ENCODE results near the gene NUDT5.

NUDT5 gene

DNA sequence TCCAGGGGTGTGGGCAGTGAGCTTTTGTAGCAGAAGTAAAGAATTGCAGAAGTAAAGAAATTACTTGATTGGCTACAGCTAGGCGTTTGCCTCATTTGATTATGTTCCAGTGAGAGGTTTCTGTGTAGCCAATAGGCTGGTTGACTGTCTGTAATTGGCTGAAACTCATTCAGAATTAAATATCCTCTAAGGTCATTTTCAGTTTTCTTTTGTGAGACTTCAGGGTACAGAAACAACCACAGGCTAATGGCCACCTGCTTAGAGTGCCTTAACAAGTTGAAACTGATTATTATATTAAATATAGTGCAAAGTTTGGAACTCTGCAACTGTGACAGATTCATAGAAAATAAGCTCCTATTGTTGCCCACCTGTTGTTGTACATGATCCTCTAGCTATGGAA, 55.7 kb downstream of the NUDT5 start:
- no peak overlapping the region for H3K4me3 ChIP-seq (ENCODE audit: low read depth, low read length)
- TF ChIP-seq, protein P1, sequence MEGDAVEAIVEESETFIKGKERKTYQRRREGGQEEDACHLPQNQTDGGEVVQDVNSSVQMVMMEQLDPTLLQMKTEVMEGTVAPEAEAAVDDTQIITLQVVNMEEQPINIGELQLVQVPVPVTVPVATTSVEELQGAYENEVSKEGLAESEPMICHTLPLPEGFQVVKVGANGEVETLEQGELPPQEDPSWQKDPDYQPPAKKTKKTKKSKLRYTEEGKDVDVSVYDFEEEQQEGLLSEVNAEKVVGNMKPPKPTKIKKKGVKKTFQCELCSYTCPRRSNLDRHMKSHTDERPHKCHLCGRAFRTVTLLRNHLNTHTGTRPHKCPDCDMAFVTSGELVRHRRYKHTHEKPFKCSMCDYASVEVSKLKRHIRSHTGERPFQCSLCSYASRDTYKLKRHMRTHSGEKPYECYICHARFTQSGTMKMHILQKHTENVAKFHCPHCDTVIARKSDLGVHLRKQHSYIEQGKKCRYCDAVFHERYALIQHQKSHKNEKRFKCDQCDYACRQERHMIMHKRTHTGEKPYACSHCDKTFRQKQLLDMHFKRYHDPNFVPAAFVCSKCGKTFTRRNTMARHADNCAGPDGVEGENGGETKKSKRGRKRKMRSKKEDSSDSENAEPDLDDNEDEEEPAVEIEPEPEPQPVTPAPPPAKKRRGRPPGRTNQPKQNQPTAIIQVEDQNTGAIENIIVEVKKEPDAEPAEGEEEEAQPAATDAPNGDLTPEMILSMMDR (IDR thresholded peaks at IDR 0.05; ENCODE audit: borderline replicate concordance, insufficient read depth, low read depth, low read length) = no peak

DNA sequence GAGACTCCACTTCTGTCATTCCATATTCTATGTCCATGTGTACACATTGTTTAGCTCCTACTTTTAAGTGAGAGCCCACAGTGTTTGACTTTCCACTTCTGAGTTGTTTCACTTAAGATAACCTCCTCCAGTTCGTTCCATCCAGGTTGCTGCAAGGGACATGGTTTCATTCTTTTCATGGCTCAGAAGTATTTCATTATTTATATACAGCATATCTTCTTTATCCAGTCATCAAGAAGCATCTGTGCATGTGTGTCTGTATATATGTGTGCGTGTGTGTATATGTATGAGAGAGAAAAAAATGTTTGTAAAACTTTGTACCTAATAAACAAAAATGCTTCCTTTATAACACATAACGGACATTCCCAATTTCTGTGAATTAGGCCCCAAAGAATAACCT, 60.1 kb downstream of the NUDT5 start:
- TF ChIP-seq, protein P1 (IDR thresholded peaks at IDR 0.05; ENCODE audit: borderline replicate concordance, insufficient read depth, low read depth, low read length) = no peak
- H3K4me3 ChIP-seq (ENCODE audit: low read depth, low read length) = no peak overlapping the region

DNA sequence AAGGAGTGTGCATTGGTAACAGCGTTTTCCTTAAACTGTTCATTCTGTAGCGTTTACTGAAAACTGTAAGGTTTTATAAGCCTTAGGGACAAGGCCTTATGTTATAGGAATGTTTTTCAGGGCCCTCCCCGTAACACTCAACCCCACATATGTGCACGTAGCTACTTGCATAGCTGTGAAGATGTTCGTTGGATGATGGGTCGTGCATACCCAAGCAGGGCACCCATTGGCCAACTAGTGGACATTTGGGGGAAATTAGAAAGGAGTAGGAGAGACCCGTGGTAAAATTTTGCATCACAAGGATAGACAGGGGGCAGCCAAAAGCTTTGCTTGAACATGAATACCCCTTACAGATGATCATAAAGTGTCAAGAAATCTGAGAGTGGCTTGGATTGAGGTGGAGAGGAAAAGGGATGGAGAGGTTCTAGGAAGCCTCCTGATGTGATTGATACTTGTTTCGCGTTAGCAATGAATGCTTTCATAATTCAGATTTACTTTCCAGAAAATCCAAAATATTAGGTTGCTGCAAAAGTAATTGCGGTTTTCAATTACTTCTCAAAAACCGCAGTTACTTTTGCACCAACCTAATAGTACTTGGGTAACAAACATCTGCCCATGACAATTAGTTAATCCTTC, 65.3 kb downstream of the NUDT5 start:
- TF ChIP-seq, protein P1 (IDR thresholded peaks at IDR 0.05; ENCODE audit: borderline replicate concordance, insufficient read depth, low read depth, low read length) = peak; percentile 62
- H3K4me3 ChIP-seq (ENCODE audit: low read depth, low read length) = peak overlapping the region; percentile 97

DNA sequence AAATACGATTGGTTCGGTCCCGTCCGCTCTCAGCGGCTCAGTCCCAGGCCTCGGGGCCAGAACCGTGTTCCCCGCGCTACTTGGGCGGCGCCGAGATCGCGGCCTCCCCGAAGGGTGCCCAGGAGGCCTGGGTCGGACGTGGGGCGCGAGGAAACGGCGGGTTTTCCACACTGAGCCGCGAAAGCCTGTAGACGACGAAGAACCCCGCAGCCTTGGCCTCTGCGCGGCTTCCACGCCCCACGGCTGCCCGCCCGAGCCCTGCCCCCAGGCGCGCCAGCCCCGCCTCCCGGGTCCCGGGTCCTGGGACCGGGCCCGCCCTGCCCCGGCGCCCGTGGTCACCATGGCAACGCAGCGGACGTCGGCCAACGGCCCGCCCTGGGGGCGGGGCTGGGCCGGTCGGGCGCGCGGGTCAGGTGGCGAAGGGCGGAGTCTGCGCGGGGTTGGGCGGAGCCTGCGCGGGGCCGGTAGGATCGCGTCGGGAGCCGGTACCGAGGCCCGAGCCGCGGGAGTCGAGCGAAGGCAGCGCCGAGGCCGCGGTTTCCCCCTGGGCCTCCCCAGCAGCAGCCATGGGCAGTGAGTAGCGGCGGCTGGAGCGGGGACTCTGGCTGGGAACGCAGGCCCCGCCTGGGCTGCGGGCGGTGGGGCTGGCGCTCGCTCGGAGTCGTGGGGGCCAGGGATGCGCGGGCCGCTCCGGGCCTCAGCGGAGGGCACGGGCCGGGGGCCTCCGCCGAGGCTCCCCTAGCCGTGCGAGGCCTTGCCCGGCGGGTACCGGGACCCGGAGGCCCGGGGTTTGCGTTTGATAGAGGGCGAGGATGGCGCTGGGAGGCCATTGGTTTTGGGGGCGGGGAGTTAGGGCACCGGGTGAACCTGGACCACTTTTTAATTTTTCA, 66.2 kb downstream of the NUDT5 start, which contains the start of gene SEC61A2:
TSS of gene SEC61A2 (plus strand) at position 456 of the 890 bp plus-strand sequence. CDS start at position 567, 111 bp downstream.
- peak within 1 kb of the TSS; percentile 97 for H3K4me3 ChIP-seq (ENCODE audit: low read depth, low read length)

DNA sequence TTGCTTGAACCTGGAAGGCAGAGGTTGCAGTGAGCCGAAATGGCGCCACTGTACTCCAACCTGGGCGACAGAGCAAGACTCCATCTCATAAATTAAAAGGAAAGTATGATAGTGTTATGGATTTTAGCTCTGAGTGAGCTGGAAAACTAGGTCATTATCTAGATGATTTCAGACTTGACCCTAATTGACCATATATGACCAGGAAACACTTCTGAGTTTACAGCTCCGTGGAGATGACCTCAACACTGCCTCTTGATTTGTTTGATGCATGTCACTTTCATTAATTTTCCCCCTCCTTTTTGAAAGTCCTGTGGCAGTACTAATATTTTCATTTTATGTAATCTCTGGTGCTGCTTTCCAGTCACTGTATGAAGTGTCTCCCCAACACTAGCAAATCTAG, 74.0 kb downstream of the NUDT5 start:
- H3K4me3 ChIP-seq (ENCODE audit: low read depth, low read length) = no peak overlapping the region
- TF ChIP-seq, protein P1 (IDR thresholded peaks at IDR 0.05; ENCODE audit: borderline replicate concordance, insufficient read depth, low read depth, low read length) = no peak

More for the DNA sequence above, 66.2 kb downstream of the NUDT5 start, which contains the start of gene SEC61A2:
- TF ChIP-seq, protein P1 (IDR thresholded peaks at IDR 0.05; ENCODE audit: borderline replicate concordance, insufficient read depth, low read depth, low read length) = no peak

All from GM12875 (cell line).